CD4-positive, alpha-beta T cell treated with Interleukin-6 for 4 hours (primary cell): ENCODE results near the gene SNAI1.
"Not testable (repeated sequence)": the region's sequence is repeated elsewhere in the genome, so short reads cannot be mapped to it uniquely, and the experiment has no call there.

ENCODE experiments used
- DNase-seq: peaks from one replicate; pipeline ENCODE4 v3.0.0-alpha.2; 2020; ENCODE audit warnings: mixed read lengths

SNAI1 gene

DNA sequence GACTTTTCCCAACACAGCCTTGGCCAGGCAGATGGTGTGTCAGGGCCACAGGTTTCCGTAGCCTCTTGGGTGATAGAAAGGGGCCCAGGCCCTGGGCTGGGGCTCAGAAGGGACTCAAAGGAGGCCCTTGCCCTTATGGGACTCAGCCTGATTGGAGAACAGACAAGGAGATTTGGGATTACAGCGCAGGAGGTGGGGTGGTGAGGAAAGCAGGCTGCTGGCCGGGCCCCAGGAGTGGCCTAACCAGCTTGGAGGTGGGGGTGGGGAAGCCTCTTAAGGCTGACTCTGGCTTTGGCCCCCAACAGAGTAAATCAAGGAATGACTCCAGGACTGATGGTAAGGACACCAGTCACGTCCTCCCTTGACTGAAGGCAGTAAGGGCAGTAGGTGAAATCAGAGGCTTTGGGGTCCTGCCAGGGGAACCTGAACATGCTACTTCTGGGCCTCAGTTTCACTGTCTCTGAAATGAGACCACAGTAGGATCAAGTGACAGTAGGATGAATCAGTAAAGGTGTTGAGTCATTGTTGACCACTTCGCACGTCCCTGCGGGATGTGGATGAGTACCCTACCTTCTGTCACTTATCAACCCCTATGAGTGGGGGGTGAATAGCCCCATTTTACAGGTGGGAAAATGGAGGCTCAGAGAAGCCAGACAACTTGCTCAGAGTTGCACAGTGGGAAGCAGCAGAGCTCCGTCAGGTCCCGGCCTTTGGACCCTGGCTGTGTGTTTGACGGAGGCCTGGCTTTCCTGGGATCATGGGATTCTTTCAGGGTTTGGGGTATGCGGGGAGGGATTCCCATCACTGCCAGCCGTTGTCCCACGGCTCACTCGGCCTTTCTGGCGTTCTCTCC, 4.5 kb downstream of the SNAI1 start:
- no peak for DNase-seq

DNA sequence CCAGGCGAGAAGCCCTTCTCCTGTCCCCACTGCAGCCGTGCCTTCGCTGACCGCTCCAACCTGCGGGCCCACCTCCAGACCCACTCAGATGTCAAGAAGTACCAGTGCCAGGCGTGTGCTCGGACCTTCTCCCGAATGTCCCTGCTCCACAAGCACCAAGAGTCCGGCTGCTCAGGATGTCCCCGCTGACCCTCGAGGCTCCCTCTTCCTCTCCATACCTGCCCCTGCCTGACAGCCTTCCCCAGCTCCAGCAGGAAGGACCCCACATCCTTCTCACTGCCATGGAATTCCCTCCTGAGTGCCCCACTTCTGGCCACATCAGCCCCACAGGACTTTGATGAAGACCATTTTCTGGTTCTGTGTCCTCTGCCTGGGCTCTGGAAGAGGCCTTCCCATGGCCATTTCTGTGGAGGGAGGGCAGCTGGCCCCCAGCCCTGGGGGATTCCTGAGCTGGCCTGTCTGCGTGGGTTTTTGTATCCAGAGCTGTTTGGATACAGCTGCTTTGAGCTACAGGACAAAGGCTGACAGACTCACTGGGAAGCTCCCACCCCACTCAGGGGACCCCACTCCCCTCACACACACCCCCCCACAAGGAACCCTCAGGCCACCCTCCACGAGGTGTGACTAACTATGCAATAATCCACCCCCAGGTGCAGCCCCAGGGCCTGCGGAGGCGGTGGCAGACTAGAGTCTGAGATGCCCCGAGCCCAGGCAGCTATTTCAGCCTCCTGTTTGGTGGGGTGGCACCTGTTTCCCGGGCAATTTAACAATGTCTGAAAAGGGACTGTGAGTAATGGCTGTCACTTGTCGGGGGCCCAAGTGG, 5.3 kb downstream of the SNAI1 start:
- DNase-seq = no peak

DNA sequence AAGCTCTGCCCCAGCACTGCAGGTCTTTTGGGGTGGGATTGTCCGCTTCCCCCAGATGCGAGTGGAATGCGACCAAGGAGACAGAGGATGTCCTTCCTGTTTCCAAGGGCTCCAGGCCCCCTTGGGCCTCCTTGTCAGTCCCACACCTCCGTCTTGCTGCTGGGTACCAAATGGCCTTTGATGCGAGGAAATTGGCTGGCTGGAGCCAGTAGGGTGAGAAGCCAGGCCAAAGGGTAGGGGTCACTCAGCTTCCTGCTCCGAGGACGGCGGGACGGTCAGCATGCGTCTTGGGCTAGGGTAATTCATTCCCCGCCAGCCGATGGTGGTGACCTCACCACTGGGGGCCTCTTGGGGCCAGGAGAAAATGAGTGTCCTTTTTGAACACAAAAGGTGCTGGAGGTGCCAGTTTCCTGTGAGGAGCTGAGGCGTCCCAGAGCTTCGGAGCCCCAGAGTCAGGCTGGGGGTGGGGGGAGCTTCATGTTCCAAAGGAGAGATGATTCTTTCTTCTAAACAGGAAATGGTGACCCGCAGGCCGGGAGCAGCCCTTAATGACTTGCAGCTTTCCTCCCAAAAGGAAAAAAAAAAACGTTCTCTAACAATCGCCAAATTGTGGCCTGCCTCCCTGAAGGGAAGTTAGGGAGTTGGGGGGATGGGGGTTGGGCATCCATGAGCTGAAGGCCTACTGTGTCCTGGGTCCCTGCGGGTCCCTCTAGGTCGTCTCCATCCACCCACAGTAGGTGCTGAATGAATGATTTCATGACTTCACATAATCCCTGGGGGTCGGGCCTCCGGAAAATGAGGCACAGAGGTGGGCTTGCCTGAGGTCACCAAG, 6.7 kb downstream of the SNAI1 start:
- no peak for DNase-seq

DNA sequence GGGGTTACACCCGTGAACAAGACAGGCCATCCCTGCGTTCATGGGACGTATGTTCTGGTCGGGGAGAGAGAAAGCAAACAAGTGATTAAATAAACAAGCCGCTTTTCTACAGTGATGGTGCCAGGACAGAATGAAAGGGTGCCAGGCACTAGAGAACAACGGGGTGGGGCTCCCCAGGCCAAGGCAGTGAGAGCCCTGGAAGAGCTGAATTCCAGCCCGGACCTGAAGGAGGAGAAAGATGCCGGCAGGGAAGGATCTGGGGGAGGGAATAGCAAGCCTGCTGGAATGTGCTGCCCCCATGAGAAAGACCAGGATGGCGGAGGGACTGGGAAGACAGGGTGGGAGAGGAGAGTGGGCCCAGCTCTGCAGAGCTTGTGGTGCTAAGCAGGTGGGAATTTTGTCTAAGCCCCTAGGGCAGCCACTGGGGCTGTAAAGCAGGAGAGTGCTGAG, 7.5 kb downstream of the SNAI1 start:
- DNase-seq = no peak

DNA sequence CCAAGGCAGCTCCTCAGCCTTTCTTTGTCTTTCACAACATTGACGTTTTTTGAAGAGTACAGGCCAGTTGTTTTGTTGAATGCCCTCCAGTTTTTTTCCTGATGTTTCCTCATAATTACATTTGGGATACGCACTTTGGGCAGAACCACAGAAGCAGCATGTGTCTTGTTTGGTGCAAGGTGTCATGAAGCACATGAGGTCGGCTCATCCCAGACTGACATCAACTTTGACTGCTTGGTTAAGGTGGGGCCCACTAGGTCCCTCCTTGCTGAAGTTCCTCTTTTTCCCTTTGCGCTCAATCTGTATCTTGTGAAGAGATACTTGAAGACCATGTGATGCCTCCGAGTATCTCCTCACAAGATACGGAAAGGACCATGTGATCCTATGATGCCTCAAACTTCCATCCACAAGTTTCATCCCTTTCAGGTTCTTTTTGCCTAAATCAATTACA, 10.5 kb downstream of the SNAI1 start:
- no peak for DNase-seq

DNA sequence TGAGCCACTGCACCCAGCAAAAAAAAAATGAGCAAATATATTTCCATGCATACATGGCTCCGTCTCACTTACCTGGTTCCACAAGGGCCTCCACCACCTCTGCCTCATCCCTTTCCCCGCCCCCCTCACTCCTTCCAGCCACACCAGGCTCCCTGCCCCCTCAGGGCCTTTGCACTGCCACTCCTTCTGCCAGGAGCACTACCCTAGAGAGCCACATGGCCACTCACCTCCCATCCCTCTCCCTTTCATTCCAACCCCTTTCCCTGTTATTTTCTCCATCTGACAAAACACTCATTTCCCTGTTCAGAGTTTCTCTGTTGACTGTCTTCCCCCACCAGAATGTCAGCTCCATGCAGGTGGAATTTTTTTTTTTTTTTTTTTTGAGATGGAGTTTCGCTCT, 12.8 kb downstream of the SNAI1 start:
- DNase-seq = no peak

DNA sequence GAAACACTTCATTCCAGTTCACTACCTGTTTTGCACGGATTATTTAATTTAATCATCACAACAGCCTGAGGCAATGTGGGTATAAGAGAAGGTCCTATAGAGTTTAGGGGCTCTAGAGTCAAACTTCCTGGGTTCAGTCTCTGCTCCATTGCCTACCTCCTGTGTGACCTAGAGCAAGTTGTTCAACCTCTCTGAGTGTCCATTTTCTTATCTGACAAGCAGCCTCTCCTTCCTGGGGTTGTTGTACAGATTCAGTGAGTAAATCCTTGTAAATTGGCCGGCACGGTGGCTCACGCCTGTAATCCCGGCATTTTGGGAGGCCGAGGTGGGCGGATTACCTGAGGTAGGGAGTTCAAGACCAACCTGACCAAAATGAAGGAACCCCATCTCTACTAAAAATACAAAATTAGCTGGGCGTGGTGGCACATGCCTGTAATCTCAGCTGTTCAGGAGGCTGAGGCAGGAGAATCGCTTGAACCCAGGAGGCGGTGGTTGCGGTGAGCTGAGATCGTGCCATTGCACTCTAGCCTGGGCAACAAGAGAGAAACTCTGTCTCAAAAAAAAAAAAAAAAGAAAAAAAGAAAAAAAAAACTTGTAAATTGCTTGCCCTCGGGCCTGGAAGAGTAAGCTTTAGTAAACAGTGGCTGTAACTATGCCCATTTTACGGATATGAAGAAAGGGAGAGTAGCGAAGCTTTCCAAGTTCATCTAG, 15.9 kb downstream of the SNAI1 start:
- not testable (repeated sequence) for DNase-seq

DNA sequence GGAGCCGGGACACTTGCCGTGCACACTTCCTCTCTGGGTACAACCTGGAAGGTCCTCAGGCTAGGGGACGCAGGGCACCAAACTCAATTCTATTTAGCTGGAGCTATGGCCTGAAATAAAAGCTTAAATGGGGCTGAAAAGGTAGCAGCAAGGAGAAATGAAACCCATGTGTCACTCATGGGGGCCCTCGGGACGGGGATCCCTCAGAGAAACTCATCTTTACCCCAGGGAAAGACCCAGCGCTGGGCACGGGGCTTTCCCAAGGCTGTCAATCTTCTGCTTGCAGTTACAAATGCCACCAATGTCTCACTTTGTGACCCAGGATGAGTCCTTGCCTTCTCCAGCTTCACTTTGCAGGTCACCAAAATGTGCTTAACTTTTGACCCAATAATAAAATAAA, 16.5 kb downstream of the SNAI1 start:
- no peak for DNase-seq

DNA sequence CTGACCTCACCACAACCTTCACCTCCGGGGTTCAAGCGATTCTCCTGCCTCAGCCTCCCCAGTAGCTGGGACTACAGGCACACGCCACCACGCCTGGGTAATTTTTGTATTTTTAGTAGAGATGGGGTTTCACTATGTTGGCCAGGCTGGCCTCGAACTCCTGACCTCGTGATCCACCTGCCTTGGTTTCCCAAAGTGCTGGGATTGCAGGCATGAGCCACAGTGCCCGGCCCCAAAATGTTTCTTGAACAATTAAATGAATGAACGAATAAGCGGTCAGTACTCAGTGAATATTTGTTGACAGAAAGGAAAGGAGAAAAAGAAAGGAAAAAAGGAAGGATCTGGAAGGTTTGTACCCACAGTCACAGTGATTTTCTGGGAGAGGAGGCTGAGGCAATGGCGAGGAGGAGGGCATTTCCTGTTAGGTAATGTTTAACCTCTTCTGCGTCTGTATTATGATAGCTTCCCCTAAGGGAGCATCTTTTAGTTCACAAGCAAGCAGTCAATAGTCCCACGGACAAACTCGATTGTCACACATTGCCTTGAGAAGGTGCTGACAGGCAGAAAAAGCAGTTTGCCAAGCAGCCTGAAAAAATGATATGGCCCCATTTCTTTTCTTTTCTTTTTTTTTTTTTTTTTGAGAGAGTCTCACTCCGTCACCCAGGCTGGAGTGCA, 17.9 kb downstream of the SNAI1 start:
- not testable (repeated sequence) for DNase-seq

DNA sequence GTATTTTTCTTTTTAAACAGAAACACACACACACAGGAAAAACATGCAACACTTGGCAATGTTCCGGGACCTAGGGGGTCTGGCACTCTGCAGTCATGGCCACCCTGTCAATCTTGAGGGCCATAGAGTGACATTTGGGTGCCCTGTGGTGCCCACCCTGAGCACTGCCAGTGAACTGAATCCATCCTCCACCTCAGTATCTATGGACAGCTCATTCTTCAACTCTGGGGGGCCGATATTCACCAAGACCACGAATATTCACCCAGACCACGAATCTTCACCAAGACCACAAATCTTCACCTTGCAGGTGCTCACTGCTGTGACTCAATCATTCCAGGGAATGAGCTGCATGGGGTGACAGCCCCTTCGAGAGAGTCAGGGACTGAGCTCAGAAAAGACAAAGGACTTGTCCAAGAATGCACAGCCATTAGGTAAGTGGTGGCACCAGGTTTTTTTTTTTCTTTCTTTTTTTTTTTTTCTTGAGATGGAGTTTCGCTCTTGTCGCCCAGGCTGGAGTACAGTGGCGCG, 19.1 kb downstream of the SNAI1 start:
- no peak for DNase-seq

DNA sequence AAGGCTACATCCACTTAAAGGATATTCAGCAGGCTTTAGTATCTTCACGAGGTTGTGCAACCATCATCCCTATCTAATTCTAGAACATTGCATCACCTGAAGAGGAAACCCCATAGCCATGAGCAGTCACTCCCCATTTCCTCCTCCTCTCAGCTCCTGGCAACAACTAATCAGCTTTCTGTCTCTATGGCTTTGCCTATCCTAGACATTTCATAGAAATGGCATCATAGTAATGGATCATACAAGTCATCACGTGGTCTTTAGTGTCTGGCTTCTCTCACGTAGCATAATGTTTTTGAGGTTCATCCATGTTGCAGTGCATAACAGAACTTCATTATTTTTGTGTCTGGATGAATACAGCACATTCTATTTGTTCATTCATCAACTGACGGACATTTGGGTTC, 20.5 kb downstream of the SNAI1 start:
- no peak for DNase-seq

DNA sequence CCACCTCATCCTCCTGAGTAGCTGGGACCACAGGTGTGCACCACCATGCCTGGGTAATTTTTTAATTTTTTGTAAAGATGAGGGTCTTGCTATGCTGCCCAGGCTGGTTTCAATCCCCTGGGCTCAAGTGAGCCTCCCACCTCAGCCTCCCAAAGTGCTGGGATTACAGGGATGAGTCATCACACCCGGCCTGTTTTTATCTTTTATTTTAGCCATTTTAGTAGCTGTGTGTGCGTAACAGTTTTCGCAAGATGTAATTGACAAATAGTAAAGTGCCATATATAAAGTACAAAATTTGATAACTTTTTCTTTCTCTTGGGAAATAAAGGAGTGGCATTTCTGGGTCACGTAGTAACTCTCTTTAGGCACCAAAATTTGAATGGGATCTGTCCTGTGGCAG, 21.4 kb downstream of the SNAI1 start:
- no peak for DNase-seq

DNA sequence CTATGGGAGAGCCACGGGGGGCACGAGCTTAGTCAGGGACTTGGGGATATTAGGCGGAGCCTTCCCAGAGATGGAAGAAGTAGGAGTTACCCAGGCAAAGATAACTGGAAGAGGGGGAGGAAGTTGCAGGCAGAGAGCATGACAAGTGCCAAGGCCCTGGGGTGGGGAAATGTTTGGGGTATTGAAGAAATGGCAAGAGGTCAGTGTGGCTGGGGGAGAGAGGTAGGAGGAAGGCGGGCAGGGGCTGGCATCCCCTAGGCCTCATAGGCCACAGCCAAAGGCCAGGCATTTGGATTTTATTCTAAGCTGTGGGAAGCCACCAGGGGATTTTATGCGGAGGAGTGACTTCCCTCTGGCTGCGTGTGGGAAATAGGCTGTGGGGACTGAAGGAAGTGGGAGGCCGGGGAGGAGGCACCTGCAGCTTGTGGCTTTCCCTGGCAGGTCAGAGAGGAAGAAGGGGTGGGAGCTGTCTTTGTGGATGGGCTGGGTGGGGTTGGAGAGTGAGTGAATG, 22.7 kb downstream of the SNAI1 start:
- no peak for DNase-seq

DNA sequence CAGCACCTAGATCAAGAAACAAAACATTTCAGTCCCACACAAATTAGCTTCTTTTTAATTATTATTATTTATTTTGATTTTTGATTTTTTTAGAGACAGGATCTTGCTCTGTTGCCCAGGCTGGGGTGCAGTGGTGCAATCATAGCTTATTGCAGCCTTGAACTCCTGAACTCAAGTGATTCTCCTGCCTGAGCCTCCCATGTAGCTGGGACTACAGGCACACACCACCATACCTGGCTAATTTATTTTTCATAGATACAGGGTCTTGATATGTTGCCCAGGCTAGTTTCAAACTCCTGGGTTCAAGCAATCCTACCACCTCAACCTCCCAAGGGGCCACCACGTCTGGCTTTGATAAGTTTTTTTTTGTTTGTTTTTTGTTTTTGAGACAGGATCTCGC, 24.6 kb downstream of the SNAI1 start:
- no peak for DNase-seq

DNA sequence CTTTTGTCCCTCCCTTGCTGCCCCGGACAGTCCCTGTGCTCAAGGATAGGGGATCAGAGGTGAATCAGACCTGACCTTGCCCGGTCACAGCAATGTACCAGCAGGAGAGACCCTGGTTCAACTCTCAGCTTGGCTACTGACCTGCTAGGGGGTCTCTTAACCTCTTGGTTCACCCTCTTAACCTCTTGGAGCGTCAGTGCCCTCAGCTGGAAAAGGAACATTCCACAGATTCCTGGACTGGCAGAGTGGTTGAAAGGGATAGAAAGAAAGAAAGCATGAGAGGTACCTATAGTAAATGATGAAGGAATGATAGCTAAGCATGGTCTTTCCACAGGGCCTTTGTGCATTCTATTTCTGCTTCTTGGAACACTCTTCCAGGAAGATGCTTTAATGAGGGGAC, 25.2 kb downstream of the SNAI1 start:
- no peak for DNase-seq

DNA sequence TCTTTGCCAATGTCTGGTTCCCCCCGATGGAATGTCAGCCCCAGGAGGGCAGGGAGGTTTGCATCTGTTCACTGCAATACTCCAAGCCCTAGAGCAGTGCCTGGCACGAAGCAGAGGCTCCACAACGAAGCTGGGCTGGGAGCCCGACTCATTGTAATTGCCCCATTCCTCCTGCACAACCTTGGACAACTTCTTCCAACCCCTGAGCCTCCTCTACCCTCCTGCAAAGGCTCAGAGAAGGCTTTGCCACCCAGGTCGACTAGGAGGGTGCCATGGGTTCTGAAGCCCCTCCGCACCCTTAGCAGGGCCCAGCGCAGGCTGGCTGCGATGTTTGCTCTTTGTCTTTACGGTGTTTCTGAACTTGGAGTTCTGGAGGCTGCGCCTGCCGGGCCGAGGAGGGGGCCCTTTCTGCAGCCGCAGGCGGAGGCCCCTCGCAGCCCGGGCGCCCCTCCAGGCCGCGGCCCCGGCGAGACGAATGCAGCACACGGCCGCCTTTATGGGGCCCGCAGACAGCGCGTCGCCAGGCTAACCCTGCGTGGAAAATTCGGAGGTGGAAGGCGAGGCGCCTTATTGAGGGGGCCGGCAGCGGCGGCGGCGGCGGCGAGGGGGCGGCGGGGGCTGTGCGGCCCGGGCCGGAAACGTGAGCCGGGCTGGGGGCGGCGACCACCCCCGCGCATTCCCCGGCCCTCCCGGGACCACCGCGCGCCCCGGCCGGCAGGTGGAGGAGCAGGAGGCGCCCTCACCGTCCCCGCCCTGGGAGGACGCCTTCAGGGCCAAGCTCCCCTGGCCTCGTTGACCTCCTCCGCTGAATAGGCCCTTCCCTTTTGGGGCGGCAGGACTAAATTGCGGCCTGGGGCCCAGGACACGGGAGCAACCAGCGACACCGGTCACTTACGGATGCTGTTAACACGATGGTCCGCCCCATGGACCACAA, 27.0 kb downstream of the SNAI1 start:
- no peak for DNase-seq

DNA sequence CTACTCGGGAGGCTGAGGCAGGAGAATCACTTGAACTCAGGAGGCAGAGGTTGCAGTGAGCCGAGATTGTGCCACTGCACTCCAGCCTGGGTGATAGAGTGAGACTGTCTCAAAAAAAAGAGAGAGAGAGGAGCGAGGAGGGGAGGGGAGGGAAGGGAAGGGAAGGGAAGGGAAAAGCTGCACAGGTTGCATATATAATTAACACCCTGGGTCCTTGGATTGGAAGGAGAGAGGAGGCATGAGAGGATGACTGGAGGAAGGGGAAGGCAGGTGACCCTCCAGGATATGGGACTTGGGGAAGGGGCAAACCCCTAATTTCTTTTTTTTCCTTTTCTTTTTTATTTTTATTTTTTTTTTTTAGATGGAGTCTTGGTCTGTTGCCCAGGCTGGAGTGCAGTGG, 28.8 kb downstream of the SNAI1 start:
- DNase-seq = not testable (repeated sequence)

DNA sequence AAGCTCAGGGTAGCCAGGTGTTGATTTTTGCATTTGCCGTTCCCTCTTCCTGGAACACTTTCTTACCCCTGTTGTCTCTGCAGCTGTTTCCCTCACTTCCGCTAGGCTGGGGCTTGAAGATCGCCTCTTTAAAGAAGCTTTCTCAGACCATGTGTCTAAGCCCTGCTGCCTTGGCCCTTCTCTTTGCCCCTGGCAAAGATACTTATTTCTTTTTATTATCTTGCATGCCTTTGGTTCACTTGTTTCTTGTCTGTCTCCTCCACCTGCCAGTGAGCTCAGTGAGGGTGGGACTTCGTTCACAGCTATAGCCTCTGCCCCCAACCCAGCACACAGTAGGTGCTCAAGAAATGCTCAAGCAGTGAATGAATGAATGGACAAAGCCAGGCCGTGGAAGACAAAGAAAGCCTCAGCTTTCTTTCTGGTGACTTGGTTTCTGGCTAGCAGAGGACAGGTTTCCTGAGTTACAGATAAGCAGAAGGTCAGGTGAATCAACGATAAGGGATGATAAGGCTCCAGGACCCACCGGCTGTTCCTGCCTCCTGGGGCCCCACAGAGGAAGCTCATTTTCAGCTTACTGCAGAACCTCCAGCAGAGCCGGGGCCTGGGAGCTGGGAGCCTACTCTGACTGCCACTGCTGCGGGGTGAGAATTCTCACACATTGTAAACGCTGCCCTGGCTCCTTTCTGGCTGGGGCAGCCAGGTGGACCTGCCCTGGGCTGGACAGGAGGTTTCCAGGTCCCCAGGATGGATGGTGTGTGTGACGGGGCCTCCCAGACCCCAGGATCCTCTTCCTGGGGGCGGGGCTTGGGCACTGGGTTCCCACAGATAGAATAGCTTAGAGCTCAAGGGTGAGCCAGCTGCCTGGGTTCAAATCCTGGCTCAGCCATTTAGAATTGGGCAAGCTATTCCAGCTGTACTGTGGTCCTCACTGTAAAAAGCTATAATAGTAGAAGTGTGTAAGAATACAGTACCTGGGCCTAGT, 29.8 kb downstream of the SNAI1 start:
- DNase-seq = no peak

DNA sequence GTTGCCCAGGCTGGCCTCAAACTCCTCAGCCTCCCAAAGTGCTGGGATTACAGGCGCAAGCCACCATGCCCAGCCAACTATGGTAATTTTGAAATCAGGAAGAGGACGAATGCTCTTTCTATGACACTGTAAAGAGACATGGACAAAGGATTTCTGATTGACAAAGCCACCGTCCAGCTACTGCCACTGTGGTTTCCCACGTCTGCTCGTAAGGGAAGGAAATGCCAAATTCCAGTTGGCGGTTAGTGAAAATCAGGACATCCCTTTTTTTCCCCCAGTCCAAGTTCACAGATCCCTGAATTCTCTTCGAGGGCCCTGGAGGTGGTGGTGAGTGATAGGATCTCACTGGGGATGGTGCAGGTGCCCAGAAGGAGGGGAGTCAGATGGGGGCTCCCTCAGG, 31.2 kb downstream of the SNAI1 start:
- no peak for DNase-seq
